Type B pancreatic cell (in vitro differentiated cells): ENCODE results near the gene SESTD1. TPM values are rescaled to one million over a fixed set of nuclear protein-coding genes. Genes with fewer than 3 reads are reported as not detected.

Experiments
- DNase-seq: peaks from one replicate; pipeline ENCODE4 v3.0.0; 2021; ENCODE audit warnings: mixed read lengths; ENCODE audit not compliant: unreplicated experiment; ENCODE audit errors: extremely low spot score
- H3K27ac Mint-ChIP-seq: 2 replicates; pipeline ENCODE4 v1.8.0; 2021; ENCODE audit warnings: mild to moderate bottlenecking, mixed read lengths
- H3K27me3 Mint-ChIP-seq: 2 replicates; pipeline ENCODE4 v1.8.0; 2021; ENCODE audit warnings: mixed read lengths
- H3K36me3 Mint-ChIP-seq: 2 replicates; pipeline ENCODE4 v1.8.0; 2021; ENCODE audit warnings: mixed read lengths
- H3K4me1 Mint-ChIP-seq: one replicate; pipeline ENCODE4 v1.8.0; 2021; ENCODE audit warnings: mixed read lengths; ENCODE audit not compliant: unreplicated experiment
- H3K4me3 Mint-ChIP-seq: 2 replicates; pipeline ENCODE4 v1.8.0; 2021; ENCODE audit warnings: mild to moderate bottlenecking, mixed read lengths
- H3K9me3 Mint-ChIP-seq: 2 replicates; pipeline ENCODE4 v1.8.0; 2021; ENCODE audit warnings: mixed read lengths
- CTCF ChIP-seq: fragments of 200-600 bp; sonication (generic); conservative IDR thresholded peaks from 2 replicates; pipeline ENCODE4 v1.5.0; 2021; ENCODE audit warnings: antibody characterized with exemption, mild to moderate bottlenecking
- total RNA-seq: library from RNA; stranded (reverse); gene quantifications from 2 replicates; pipeline ENCODE4 v1.2.1, GENCODE V29; 2021; ENCODE audit warnings: low replicate concordance

The SESTD1 gene
- total RNA-seq, 1 donor from 2014 or later: 75.9 TPM

DNA sequence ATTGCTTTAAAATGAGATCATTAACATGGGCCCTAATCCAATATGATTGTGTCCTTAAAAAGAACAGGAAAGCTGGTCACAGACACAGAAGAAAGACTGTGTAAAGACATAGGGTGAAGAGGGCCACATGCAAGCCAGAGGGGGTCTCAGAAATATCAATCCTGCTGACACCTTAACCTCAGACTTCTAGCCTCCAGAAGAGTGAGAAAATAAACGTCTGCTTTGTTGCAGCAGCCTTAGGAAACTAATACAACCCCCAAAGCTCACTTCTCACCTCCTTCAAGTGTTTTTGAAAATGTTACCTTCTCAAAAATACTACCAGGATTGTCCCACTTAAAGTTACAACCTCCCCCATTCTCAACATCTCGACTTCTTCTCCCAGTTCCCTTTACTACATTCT lies 39.8 kb upstream of the SESTD1 start:
- peaks cover 4% of the 10 kb centered on the region for H3K9me3 Mint-ChIP-seq
- no peak for DNase-seq
- no peaks in the 10 kb centered on the region for H3K4me1 Mint-ChIP-seq
- no peak overlapping the region for H3K4me3 Mint-ChIP-seq
- peaks cover 3% of the 10 kb centered on the region for H3K27me3 Mint-ChIP-seq
- H3K27ac Mint-ChIP-seq: no peak overlapping the region
- H3K36me3 Mint-ChIP-seq: no peaks in the 10 kb centered on the region
- TF ChIP-seq CTCF: no peak

DNA sequence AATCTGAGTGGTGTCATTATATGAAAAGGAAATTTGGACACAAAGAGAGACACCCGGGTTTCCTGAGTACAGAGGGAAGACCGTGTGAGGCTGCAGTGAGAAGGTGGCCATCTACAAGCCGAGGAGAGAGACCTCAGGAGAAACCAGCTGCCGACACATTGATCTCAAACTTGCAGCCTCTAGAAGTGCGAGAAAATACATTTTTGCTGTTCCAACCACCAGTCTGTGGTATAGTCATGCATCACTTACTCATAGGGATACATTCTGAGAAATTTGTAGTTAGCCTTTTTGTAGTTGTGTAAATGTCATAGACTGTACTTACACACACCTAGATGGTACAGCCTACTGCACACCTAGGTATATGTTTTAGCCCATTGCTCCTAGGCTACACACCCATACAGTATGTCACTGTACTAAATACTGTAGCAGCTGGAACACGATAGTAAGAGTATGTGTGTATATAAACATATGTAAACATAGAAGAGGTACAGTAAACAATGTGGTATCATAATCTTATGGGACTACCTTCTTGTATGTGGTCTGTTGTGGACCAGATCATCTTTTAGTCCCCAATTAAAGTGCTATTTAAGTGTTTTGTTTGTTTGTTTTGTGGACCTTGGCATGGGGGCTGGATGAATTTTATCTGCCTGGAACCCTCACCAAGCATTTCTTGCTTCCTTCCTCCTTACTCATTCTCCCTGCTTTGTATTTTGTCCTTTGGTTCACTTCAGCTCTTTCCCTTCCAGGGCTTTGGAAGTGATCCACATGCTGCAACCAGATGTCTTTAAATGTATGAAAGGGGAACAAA lies 38.3 kb upstream of the SESTD1 start:
- no peak for TF ChIP-seq CTCF
- Mint-ChIP-seq H3K9me3 (peaks cover 4% of the 10 kb centered on the region), H3K27ac (no peak overlapping the region), H3K27me3 (peaks cover 3% of the 10 kb centered on the region), H3K4me1 (no peaks in the 10 kb centered on the region), H3K36me3 (no peaks in the 10 kb centered on the region), H3K4me3 (no peak overlapping the region)
- no peak for DNase-seq

DNA sequence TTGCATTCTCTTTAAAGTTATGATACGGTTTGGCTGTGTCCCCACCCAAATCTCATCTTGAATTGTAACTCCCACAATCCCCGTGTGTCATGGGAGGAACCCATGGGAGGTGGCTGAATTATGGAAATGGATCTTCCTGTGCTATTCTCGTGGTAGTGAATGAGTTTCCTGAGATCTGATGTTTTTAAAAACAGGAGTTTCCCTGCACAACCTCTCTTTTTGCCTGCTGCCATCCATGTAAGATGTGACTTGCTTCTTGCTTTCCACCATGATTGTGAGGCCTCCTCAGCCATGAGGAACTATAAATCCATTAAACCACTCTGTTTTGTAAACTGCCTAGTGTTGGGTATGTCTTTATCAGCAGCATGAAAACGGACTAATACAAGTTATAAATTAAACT lies 37.5 kb upstream of the SESTD1 start:
- no peaks in the 10 kb centered on the region for H3K36me3 Mint-ChIP-seq
- no peak for TF ChIP-seq CTCF
- H3K4me3 Mint-ChIP-seq: no peak overlapping the region
- H3K4me1 Mint-ChIP-seq: no peaks in the 10 kb centered on the region
- H3K9me3 Mint-ChIP-seq: peaks cover 4% of the 10 kb centered on the region
- H3K27ac Mint-ChIP-seq: no peak overlapping the region
- DNase-seq: no peak
- H3K27me3 Mint-ChIP-seq: no peaks in the 10 kb centered on the region

DNA sequence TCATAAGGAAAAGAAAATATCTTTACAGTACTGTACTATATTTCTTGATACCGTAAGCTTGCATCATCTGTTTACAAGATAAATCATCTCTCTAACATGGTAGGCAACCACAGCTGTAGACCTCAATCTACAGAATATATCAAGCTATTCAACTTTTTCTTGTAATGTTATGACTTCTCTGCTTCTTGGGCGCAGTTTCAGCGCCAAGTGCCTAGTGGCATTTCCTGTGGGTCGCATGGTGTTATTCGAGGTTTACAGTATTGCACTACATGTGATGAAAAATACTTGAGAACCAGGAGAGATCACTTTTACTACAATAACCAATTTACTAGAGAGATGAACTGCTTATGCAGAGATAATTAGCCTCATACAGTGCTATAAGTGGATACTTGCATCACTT lies 34.0 kb upstream of the SESTD1 start:
- no peak for TF ChIP-seq CTCF
- Mint-ChIP-seq H3K27me3 (no peaks in the 10 kb centered on the region), H3K4me1 (no peaks in the 10 kb centered on the region), H3K36me3 (no peaks in the 10 kb centered on the region), H3K27ac (no peak overlapping the region), H3K4me3 (no peak overlapping the region), H3K9me3 (peaks cover 4% of the 10 kb centered on the region)
- no peak for DNase-seq

GRCh38 chr2:179297927-179298326 lies 33.3 kb upstream of the SESTD1 start:
- Mint-ChIP-seq H3K4me1 (no peaks in the 10 kb centered on the region), H3K27ac (no peak overlapping the region), H3K36me3 (no peaks in the 10 kb centered on the region), H3K27me3 (no peaks in the 10 kb centered on the region), H3K4me3 (no peak overlapping the region), H3K9me3 (peaks cover 4% of the 10 kb centered on the region)
- no peak for TF ChIP-seq CTCF
- DNase-seq: no peak

DNA sequence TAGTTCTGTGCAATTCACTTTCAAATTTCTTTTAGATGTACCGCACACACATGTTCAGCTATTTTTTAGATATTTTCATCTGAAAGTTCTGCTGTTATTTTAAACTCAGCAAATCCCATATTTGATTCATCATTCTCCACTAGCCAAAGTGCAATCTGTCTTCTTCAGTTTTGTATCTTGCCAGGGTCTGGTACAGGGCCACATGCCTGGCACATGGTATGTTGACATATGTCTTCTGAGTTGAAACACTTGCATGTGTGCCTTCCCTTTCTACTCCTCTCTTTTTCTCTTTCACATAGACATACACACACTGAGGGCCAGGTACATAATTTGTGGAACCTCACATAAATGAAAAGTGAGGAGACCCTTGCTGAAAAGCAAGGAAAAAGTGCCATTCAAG lies 25.7 kb upstream of the SESTD1 start:
- no peak for TF ChIP-seq CTCF
- Mint-ChIP-seq H3K4me3 (no peak overlapping the region), H3K27ac (no peak overlapping the region), H3K36me3 (no peaks in the 10 kb centered on the region), H3K9me3 (no peaks in the 10 kb centered on the region), H3K4me1 (no peaks in the 10 kb centered on the region), H3K27me3 (no peaks in the 10 kb centered on the region)
- DNase-seq: no peak
